GM18861 (cell line): ENCODE measurements around the gene HOXD4.

ENCODE experiments used
- ATAC-seq: cut with Tn5 transposase; IDR thresholded peaks from one replicate; pipeline ENCODE4 v1.9.1; 2021; ENCODE audit not compliant: unreplicated experiment

HOXD4 gene

DNA sequence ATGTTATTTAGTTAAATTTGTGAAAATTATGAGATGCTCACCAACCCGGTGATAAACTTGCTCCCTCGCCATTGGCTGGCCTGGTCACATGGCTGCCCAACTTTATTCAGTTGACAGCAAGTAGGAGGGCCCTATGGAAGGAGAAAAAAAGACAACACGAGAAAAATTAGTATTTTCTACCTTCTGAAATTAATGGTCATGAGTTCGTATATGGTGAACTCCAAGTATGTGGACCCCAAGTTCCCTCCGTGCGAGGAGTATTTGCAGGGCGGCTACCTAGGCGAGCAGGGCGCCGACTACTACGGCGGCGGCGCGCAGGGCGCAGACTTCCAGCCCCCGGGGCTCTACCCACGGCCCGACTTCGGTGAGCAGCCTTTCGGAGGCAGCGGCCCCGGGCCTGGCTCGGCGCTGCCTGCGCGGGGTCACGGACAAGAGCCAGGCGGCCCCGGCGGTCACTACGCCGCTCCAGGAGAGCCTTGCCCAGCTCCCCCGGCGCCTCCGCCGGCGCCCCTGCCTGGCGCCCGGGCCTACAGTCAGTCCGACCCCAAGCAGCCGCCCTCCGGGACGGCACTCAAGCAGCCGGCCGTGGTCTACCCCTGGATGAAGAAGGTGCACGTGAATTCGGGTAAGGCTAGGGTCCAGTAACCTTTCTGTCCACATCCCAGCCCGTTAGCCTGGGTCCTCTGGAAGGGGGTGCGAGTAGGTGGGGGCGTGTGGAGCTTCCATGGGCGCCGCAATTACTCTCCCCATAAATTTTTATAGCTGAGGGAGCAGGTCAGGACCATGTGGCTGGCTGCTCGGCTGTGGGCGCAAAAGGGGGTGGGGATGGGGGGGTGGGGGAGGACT is at the start of gene HOXD4:
TSS of gene HOXD4 (plus strand) at position 109 of the 846 bp plus-strand sequence. CDS start at position 193, 84 bp downstream.
- no peak for ATAC-seq

DNA sequence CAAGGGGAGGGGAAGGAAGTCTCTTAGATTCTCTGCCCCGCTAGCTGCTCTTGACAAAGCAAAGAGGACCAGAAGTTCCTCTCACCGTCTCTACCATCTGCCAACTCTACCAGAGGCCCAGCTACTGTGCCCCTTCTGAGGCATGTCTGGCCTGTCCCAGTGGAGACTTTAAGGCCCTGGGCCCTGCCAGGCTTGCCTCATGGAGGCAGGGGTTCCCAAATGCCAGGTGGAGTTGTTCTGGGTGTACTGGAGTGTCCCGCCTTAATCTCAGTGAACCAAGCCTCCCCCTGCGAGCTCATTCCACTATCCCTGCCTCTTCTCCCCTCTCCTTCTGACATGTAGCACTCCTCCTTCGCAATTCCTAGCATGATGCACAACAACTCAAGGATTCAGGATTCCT is 49.5 kb upstream of the HOXD4 start:
- no peak for ATAC-seq

DNA sequence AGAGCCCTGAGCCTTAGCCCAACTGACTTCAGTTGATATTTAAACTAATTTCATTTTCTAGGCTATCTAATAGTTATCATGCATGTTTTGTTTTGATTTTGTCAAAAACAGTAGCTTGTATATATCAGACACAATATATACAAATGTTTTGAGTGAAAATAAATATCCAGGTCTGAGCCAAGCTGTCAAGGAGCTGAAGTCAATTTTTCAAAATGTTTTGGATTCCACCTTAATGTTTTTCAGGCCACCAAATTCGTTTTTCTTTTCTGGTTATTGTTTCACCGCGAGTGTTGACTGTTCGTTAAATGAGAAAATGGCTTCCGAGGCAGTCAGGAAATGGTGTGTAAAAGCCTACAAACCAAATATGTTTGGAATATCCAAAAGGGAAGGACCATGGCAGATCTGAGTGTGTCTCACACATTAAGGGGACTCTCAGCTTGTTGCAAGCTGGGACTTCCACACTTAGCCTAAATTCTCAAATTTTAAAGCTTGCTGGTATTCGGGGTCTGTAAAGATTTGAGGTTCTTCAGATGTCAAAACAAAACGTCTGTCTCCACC is 49.0 kb upstream of the HOXD4 start:
- no peak for ATAC-seq

DNA sequence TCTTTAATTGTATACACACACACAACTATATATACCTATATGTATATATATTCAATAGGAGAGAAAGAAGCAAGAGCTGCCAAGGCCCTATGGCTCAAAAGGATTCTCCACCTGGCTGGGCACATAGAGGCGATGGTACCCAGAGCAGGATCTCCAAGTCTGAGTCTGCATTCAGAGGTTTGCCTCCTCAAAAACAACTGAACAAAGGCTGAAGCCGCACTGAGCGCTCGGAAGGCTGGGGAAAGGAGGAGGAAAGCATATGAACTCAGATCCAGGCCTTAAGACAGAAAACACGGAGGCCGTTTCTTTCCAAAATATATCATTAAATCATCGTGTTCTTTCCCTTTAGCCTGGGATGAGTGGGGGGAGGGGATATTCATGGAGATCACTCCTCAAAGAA is 48.2 kb upstream of the HOXD4 start:
- ATAC-seq = no peak

DNA sequence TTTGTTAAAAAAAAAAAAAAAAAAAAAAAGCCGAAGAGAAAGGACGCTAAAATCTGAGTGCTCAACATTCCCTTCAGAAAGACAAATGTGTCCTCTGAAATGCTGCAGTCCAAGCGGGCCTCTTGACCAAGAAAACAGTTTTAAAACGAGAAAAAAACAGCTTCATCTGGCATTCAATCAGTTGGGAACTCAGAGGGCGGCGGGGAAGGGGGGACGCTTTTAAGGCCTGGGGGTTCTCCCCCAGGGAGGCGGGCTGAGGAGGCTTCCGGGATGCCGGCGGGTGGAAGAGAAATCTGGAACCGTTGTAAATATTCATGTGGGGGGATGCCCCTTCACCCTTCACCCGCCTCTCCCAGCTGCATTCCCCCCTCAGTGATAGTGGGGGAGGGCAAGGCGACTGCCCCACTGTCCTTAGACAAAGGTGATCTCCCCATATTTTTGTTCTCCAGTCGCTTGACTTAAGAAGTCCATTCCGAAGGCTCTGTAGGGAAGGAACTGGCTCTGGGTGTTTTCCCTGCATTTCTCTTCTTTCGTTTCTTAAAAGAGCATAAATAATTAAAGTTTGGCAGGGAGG is 47.5 kb upstream of the HOXD4 start:
- ATAC-seq = no peak

DNA sequence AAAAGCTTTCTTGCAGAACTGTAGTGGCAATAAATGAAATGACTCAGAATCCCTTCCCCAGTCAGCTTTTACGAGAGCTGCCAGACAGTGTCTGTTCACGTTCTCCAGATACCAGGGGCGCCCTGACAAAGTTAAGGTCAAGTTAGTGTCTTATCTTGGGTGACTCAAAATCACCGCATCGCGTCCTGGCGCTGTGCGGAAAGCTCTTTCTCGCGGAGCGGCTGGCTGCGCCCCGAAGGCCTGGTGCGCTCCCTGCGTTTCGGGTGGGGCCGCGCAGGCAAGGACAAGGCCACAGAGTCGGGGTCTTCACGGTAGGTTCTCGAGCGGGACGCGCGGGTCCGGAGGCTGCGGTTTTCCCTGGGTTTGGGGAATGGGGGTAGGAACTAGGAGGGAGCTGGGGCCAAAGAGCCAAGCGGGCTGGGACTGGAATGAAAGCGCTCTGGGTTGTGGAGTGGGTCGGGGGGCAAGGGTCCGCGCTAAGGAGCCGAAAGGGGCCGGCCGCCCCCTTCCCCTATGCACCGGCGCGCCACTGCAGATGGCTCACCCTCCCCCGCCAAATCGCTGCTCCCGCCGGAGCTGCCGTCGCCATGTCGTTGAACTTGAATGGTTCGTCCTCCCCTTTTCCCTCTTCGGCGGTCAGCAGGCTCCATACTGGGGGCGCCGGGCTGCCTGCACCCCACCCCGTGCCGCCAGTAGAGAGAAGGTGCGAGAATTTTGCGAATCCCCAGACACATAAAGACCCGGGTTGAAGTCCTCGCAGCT is 46.9 kb upstream of the HOXD4 start:
- ATAC-seq = no peak

DNA sequence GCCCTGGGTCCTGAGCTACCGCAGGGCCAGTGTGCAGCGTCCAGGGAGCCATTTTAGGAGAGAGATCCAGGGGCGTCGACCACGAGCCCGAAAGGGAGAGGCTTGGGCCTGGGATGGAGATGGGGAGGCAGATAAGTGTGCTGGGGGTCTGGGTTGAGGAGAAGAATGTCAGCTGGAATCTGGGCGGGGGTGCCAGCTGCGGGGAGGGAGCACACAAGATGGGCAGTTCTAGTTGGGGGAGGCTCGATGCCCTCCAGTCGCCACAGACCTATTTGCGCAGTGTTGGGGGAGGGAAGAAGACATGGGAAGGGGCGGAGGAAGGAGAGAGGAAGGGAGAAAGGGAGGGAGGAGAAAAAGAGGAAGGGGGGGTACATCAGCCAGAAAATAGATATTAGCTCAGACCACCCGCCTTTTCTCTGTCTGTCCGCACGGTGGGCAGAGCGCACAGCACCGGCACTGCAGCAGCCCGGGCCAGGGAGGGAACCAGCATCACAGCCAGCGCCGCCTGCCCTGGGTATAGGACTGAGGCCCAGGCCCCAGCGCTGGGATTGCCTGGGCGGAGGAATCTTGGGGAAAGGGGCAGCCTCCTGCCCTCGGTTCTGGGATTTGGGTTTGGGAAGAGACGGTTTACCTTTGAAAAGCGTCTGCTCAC is 46.1 kb upstream of the HOXD4 start:
- ATAC-seq = no peak

DNA sequence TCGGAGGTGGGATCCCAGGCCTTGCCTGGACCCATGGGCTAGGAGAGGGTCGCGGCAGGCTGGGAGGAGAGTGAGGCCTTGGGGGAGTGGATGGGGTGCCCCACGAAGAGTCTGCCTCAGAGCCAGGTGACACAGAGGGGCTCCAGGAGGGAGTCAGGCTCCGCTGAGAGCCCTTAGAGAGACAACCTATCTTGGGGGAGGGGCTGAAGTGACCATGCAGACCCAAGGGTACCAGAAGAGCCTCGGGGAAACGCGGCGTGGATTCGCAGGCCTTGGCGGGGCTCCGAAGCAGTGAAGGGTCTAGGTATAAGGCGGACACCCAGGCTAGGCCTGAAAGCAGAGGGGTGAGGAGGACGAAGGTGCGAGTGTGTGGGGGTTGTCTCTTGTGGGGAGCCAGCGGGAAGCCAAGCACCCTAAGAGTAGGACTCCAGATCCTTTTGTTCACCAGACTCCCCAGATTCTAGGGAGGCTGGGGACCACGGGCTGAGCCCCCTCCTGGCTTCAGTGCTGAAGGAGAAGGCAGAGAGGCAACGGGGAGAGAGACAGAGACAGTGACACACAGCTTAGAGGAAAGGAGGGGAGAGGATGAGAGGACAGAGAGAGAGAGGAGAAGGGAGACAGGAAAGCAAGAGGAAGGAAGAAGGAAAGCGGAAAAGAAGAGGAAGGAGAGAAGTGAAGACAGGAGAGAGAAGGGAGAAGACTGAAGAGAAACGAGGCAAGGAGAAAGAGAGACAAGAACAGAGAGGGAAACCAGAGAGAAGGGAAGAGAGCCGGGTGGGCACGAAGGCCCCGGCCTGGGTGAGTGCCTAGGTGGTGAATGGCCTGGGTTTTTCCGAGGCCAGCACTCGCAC is 45.4 kb upstream of the HOXD4 start:
- no peak for ATAC-seq

DNA sequence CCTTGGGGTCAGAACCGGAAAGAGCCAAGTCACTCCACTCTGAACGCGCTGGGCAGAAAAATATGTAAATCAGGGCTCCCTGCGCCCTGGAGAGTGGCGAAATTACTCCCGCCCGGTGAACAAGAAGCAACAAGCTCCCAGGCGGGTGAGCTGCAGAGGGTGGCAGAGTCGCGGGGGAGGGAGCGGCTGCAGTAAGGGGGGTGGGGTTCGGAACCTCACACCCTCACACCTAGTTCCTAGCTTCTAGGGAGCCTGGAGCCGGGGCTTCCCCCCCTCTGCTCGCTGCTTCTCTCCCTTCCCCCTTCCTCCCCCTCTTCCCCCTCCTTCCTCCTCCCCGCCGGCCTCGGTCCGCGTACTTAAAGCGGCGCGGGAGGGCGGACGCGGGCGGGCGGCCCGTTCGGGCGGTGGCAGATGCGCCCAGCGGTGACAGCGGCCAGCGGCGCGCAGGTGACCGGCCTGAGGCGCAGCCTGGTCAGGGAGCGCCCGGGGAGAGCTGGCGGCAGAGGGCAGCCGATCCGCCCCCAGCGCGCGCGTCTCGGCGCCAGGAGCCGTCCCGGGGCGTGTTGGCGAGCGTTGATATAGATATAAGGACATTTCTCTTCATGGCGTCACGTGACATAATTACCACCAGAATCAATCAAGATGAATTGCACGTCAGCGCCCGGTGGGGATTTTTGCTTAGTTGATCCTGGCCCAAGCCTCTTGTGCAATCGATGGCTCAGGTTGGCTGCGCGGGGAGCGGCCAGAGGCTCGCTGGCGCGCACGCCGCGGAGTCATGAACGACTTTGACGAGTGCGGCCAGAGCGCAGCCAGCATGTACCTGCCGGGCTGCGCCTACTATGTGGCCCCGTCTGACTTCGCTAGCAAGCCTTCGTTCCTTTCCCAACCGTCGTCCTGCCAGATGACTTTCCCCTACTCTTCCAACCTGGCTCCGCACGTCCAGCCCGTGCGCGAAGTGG is 44.5 kb upstream of the HOXD4 start, which contains the start of gene HOXD11:
TSS of gene HOXD11 (plus strand) at position 700 of the 959 bp plus-strand sequence. CDS start at position 776, 76 bp downstream.
- ATAC-seq = no peak

DNA sequence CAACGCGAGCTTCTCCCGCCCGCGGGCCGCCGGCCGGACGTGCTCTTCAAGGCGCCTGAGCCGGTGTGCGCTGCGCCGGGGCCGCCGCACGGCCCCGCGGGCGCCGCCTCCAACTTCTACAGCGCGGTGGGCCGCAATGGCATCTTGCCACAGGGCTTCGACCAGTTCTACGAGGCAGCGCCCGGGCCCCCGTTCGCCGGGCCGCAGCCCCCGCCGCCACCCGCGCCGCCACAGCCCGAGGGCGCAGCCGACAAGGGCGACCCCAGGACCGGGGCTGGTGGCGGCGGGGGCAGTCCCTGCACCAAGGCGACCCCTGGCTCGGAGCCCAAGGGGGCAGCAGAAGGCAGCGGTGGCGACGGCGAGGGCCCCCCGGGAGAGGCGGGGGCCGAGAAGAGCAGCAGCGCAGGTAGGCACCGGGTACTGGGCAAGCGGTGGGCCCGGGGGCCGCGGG is 43.6 kb upstream of the HOXD4 start:
- ATAC-seq = no peak

DNA sequence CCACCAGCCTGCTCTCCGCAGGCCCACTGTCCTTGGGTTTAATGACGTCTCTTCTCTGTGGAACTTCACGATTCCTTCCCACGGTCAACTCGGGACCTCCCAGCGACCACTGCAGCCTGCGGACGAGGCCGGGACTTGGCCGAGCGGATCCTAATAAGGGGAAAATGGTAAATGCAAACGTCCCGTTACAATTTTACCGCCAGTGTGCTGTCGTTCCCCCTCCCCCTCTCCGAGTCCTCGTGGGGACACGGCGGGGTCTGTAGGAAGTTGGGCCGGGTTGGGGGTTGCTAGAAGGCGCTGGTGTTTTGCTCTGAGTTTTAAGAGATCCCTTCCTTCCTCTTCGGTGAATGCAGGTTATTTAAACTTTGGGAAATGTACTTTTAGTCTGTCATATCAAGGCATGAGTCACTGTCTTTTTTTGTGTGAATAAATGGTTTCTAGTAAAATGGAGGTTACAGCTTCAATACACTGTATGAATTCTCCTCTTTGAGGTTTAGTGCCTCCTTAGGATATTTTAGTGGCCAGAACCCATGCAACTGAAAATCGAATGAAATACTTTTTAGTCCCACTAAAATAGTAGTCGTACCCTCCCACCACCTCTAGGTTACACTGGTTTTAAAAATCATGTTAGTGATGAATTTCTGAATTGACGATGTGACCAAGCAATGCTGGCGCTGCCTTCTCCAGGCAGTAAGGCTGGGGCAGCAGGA is 42.0 kb upstream of the HOXD4 start:
- no peak for ATAC-seq

DNA sequence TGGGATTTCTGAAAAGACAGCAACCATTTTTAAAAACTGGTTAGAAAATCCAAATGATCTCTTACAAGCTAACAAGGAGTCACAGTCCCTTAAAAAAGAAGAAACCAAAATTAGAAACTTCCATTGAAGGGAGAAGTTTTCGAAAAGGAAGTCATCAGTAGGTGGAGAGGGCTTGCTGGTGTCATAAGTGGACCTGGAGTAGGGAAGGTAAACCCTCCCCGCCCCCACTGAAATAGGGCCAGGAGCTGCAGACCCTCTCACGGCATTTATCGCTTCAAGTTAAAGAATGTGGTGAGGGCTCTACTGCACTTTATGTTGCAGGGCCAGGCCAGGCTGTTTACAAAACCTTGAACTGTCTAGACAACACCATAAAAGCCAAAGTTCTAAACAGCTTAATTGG is 41.4 kb upstream of the HOXD4 start:
- no peak for ATAC-seq

DNA sequence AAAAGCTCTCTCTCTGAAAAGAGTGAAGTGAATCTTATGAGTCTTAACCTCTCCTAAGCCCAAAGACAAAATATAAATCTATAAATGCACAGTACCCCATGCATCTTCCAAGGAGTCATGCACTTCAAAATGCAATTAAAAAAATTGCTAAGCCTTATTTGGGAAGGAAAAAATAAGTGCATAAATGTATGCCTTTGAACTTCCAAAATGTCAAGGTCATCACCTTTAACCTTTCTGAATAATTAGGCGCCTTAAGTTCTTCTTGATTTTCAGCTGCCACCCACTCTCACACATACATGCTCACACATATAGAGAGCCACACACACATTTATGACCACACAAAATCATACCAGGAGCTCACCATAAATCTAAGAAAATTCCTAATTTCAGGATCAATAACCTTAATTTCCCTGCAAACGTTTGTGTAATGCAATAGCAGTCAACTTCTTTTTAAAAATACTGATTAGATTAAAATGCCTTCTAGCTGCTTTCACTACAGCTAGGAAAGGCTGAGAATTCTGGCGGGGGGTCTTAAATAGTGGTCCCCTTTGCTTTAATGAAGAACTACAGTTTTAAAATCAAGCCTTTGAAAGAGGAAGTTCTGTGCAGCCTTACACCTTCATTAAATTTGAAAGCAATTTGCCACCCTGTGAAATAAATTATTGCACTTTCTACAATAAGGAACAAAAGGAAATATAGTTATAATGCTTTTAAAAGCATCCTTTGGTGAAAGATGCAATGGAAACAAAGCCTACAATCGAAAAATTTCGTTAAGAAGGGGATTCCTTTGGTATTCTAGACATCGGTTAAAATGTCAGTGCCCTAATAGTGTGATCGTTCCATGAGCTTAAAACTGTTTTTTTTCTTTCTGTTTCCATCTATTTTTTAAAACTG is 40.7 kb upstream of the HOXD4 start:
- no peak for ATAC-seq

DNA sequence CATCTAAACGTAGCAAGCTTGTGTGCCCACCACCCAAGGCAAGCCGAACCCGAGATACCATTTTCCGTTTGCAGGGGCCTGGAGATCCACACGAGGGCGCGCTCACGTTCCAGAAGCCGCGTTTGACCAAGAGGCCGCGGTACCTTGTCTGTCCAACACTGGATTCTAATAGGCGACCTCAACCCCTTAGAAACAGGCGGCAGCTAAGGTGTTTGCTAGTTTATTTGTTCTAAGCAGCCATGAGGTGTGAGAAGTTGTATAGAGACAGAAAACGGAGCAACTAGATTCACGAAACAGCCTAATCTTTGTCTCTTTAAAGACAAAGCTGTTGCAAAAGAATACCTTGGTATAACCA is 40.1 kb upstream of the HOXD4 start:
- ATAC-seq = no peak

DNA sequence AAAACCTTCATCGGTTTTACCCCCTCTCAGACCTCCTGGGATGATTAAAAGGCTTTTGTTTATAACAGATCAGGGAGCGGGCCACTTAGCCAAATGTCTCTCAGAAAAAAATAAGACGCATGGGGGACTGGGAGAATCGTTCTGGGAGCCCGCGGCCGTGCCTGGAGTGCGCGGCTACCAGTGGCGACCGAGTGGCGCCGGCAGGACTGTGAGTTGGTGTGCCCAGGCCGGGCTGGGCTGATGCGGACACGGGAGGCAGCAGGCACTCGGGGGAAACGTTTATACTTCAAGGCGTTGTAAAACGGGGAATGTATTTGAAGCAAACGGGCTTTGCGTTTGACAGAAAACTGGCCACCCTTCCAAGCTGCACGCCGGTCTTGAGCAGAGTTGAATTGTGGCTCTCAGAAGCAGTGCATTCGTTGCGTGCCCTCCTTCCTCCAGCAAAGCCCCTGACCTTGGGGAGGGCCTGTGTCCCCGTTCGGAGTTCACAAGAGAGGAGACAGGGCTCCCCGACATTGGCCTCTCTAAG is 39.4 kb upstream of the HOXD4 start:
- no peak for ATAC-seq

DNA sequence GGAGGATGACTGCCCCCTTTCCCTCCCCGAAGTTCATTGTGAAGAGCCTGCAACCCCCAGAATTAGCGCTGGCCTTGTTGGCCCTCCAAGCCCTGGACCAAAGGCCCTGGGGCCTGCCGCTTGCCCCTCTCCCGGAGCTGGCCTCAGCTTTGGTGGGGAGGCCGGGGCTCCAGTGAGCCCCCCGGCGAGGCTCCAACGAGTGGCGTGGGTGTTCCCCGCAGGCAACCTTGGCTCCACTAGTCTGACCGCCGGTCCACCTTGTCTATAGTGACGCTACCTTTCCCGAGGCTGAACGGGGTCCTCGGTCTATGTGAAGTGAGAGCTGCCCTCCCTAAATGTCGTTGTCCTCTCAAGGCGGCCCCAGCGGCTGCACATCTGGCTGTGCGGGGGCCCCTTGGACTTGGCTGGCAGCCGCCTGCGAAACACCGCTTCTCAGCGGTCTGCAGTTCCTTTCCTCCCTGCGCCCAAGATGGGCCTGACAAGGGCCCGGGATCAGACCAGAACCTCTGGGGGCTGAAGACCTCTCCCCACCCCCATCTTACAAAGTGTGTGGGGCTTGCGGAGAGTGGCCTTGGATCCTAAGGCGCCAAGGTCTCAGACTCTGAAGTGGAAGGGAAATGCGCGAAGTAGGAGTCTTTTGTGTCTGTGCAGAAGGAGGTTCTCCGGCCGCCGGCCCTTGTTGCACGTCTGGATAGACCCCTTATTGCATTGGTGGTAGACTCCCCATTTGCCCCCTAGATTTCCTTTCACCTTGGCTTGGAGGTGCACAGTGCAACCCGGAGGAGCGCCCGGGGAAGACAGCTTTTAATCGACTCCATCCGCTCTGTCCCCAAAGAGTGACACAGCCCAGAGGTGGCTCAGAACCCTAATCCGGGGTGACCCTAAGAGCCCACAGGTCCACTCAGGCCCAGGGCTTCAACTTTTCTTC is 38.7 kb upstream of the HOXD4 start:
- ATAC-seq = no peak
